Kidney (tissue), 14 donors: ENCODE data around the gene HIVEP3. TPM values are rescaled to one million over a fixed set of nuclear protein-coding genes. Genes with fewer than 3 reads are reported as not detected.

Experiments used
- DNase-seq, 5 donors: peaks; one replicate each; pipeline ENCODE4 v3.0.0-alpha.2; 2013 to 2020
- FAIRE-seq: peaks from 2 replicates; lab custom pipeline; 2012; peaks lifted over from hg19 to GRCh38; lab: Jason Lieb, UNC
- H3K27ac ChIP-seq, 2 donors: one replicate each; pipeline ENCODE4 v1.7.0; 2013; ENCODE audit warnings: low read depth in 2 of 2, low read length in 2 of 2, inconsistent platforms in 1 of 2
- H3K27me3 ChIP-seq: one replicate; pipeline ENCODE4 v1.7.1; 2013; ENCODE audit warnings: low read length, inconsistent platforms; ENCODE audit not compliant: control insufficient read depth, insufficient read depth
- H3K36me3 ChIP-seq, 3 donors: one replicate each; pipeline versions ENCODE4 v1.7.0 to v1.7.1; 2013; ENCODE audit warnings: low read length in 3 of 3, control low read depth in 1 of 3, inconsistent platforms in 1 of 3; ENCODE audit not compliant: insufficient read depth in 3 of 3, control insufficient read depth in 2 of 3
- H3K4me1 ChIP-seq, 3 donors: one replicate each; pipeline versions ENCODE4 v1.7.0 to v1.7.1; 2013; ENCODE audit warnings: low read length in 3 of 3, inconsistent platforms in 1 of 3, low read depth in 1 of 3; ENCODE audit not compliant: control insufficient read depth in 2 of 3, insufficient read depth in 2 of 3
- H3K4me3 ChIP-seq, 3 donors: one replicate each; pipeline versions ENCODE4 v1.7.0 to v1.8.1; 2013; ENCODE audit warnings: low read length in 3 of 3, control low read depth in 1 of 3, inconsistent platforms in 1 of 3
- H3K9ac ChIP-seq, 3 donors: one replicate each; pipeline versions ENCODE4 v1.7.0 to v1.7.1; 2013; ENCODE audit warnings: low read length in 3 of 3, control low read depth in 1 of 3, inconsistent platforms in 1 of 3
- H3K9me3 ChIP-seq, 3 donors: one replicate each; pipeline versions ENCODE4 v1.7.0 to v1.7.1; 2013; ENCODE audit warnings: low read length in 3 of 3, control low read depth in 1 of 3, inconsistent platforms in 1 of 3; ENCODE audit not compliant: control insufficient read depth in 2 of 3, insufficient read depth in 1 of 3
- CTCF ChIP-seq: IDR thresholded peaks from 3 replicates; pipeline ENCODE4 v1.5.1; 2012; ENCODE audit warnings: mild to moderate bottlenecking, moderate library complexity, borderline replicate concordance; ENCODE audit not compliant: insufficient read depth; ENCODE audit errors: extremely low read depth
- intact Hi-C: fragments of 100-400 bp; cut with DNase I; formaldehyde crosslinking; loops from one replicate; pipeline ENCODE4 v1.11.1; 2022
- polyA plus RNA-seq: library from polyadenylated mRNA; stranded (reverse); fragments of 350-450 nt; fragmentation: Illumina TruSeq; extraction: RNeasy Lipid Tissue Mini Kit (QIAGEN cat#74804); gene quantifications from one replicate; pipeline ENCODE4 v1.2.3, GENCODE V29; 2014; ENCODE audit warnings: low read depth, low replicate concordance; ENCODE audit not compliant: insufficient read depth
- total RNA-seq: library from RNA; stranded (reverse); fragmentation: NEBNext Ultra II Directional; extraction: Animal tissue kit (Norgen Biotek cat#: 25700); gene quantifications from one replicate; pipeline ENCODE4 v1.2.1, GENCODE V29; 2021
- donor health status: control.
- donor health status: control.
- donor health status: control.
- donor health status: control.
- donor health status: control.
- donor health status: DM: yes; HTN: yes; CAD: no.
- donor health status: Normal renal cell carcinoma (clear cell type).

Gene HIVEP3
- total and polyA plus RNA-seq, 2 donors from 2014 or later: 3.5 to 11.0 TPM

- FAIRE-seq: no peak
- Histone ChIP-seq H3K4me3 (no peak overlapping the region), H3K27ac (no peak overlapping the region), H3K9me3 (no peaks in the 10 kb centered on the region), H3K9ac (no peak overlapping the region), H3K36me3 (no peaks in the 10 kb centered on the region), H3K27me3 (no peaks in the 10 kb centered on the region), H3K4me1 (peaks cover 0 to 10% (median 0%) of the 10 kb centered on the region in 3 donors)
- no peak for DNase-seq
- intact Hi-C loops: no loop called here
- TF ChIP-seq CTCF: no peak
These were observed 297.5 kb downstream of the HIVEP3 start for GRCh38 chr1:41621256-41621655.

GRCh38 chr1:41620365-41621169, 298.2 kb downstream of the HIVEP3 start:
- Histone ChIP-seq H3K36me3 (no peaks in the 10 kb centered on the region), H3K27ac (no peak overlapping the region), H3K9ac (no peak overlapping the region), H3K4me3 (no peak overlapping the region), H3K9me3 (no peaks in the 10 kb centered on the region), H3K4me1 (peaks cover 0 to 10% (median 0%) of the 10 kb centered on the region in 3 donors), H3K27me3 (no peaks in the 10 kb centered on the region)
- intact Hi-C loops: no loop called here
- FAIRE-seq (no peak), DNase-seq (no peak)
- TF ChIP-seq CTCF: no peak

GRCh38 chr1:41619511-41620364, 299.0 kb downstream of the HIVEP3 start:
- H3K27ac ChIP-seq: no peak overlapping the region
- no peak for TF ChIP-seq CTCF
- intact Hi-C loops: no loop called here
- no peaks in the 10 kb centered on the region for H3K9me3 ChIP-seq
- no peaks in the 10 kb centered on the region for H3K27me3 ChIP-seq
- no peaks in the 10 kb centered on the region for H3K36me3 ChIP-seq
- FAIRE-seq (no peak), DNase-seq (no peak)
- H3K9ac ChIP-seq: no peak overlapping the region
- peaks cover 0 to 10% (median 0%) of the 10 kb centered on the region in 3 donors for H3K4me1 ChIP-seq
- no peak overlapping the region for H3K4me3 ChIP-seq
